IPS-18a (cell line): ENCODE measurements around the gene PRRC2B.
"Not testable (repeated sequence)": the region's sequence is repeated elsewhere in the genome, so short reads cannot be mapped to it uniquely, and the experiment has no call there.

Experiments
- H3K27ac ChIP-seq: one replicate; pipeline ENCODE4 v1.5.1; 2013; ENCODE audit warnings: low read length
- H3K27me3 ChIP-seq: one replicate; pipeline ENCODE4 v1.6.1; 2013; ENCODE audit warnings: mild to moderate bottlenecking, low read length; ENCODE audit not compliant: control insufficient read depth, insufficient read depth
- H3K36me3 ChIP-seq: one replicate; pipeline ENCODE4 v1.6.1; 2013; ENCODE audit warnings: low read depth, low read length; ENCODE audit not compliant: control insufficient read depth
- H3K4me1 ChIP-seq: one replicate; pipeline ENCODE4 v1.6.1; 2013; ENCODE audit warnings: low read depth, low read length; ENCODE audit not compliant: control insufficient read depth
- H3K4me3 ChIP-seq: one replicate; pipeline ENCODE4 v1.5.1; 2013; ENCODE audit warnings: low read length
- H3K9ac ChIP-seq: one replicate; pipeline ENCODE4 v1.6.1; 2013; ENCODE audit warnings: mild to moderate bottlenecking, low read length, moderate library complexity
- H3K9me3 ChIP-seq: one replicate; pipeline ENCODE4 v1.6.1; 2013; ENCODE audit warnings: low read depth, low read length; ENCODE audit not compliant: control insufficient read depth

The PRRC2B gene

GRCh38 chr9:131468031-131468430, 74.1 kb downstream of the PRRC2B start:
- Histone ChIP-seq H3K4me3 (no peak overlapping the region), H3K27me3 (no peaks in the 10 kb centered on the region), H3K9ac (no peak overlapping the region), H3K27ac (no peak overlapping the region), H3K4me1 (no peaks in the 10 kb centered on the region), H3K36me3 (peaks cover 88% of the 10 kb centered on the region), H3K9me3 (no peaks in the 10 kb centered on the region)

- Histone ChIP-seq H3K4me3 (no peak overlapping the region), H3K9ac (no peak overlapping the region), H3K27ac (no peak overlapping the region), H3K36me3 (peaks cover 89% of the 10 kb centered on the region), H3K4me1 (no peaks in the 10 kb centered on the region), H3K27me3 (no peaks in the 10 kb centered on the region), H3K9me3 (no peaks in the 10 kb centered on the region)
Measured at GRCh38 chr9:131469356-131469755, 75.5 kb downstream of the PRRC2B start.

- Histone ChIP-seq H3K4me1 (no peaks in the 10 kb centered on the region), H3K27me3 (no peaks in the 10 kb centered on the region), H3K9me3 (no peaks in the 10 kb centered on the region), H3K4me3 (no peak overlapping the region), H3K36me3 (peaks cover 89% of the 10 kb centered on the region), H3K9ac (no peak overlapping the region), H3K27ac (no peak overlapping the region)
Measured at GRCh38 chr9:131469951-131470350, 76.1 kb downstream of the PRRC2B start.

- Histone ChIP-seq H3K27ac (no peak overlapping the region), H3K9ac (no peak overlapping the region), H3K9me3 (no peaks in the 10 kb centered on the region), H3K27me3 (no peaks in the 10 kb centered on the region), H3K4me1 (no peaks in the 10 kb centered on the region), H3K36me3 (peaks cover 89% of the 10 kb centered on the region), H3K4me3 (no peak overlapping the region)
Measured at GRCh38 chr9:131470581-131470991, 76.7 kb downstream of the PRRC2B start.

GRCh38 chr9:131472085-131472484, 78.2 kb downstream of the PRRC2B start:
- not testable (repeated sequence) for H3K27ac ChIP-seq, H3K9ac ChIP-seq, H3K4me1 ChIP-seq, H3K9me3 ChIP-seq, H3K4me3 ChIP-seq, H3K27me3 ChIP-seq
- peaks cover 94% of the 10 kb centered on the region for H3K36me3 ChIP-seq

GRCh38 chr9:131473198-131473885, 79.5 kb downstream of the PRRC2B start:
- Histone ChIP-seq H3K4me1 (no peaks in the 10 kb centered on the region), H3K9ac (no peak overlapping the region), H3K27ac (no peak overlapping the region), H3K4me3 (no peak overlapping the region), H3K36me3 (peaks cover 94% of the 10 kb centered on the region), H3K27me3 (no peaks in the 10 kb centered on the region), H3K9me3 (no peaks in the 10 kb centered on the region)

- Histone ChIP-seq H3K9me3 (no peaks in the 10 kb centered on the region), H3K36me3 (peaks cover 93% of the 10 kb centered on the region), H3K27ac (no peak overlapping the region), H3K4me1 (no peaks in the 10 kb centered on the region), H3K27me3 (no peaks in the 10 kb centered on the region), H3K4me3 (no peak overlapping the region), H3K9ac (no peak overlapping the region)
Measured at GRCh38 chr9:131473891-131474290, 80.0 kb downstream of the PRRC2B start.

- no peak overlapping the region for H3K27ac ChIP-seq
- H3K4me3 ChIP-seq, result no peak overlapping the region
- peaks cover 94% of the 10 kb centered on the region for H3K36me3 ChIP-seq
- H3K9ac ChIP-seq, result no peak overlapping the region
- H3K9me3 ChIP-seq, result no peaks in the 10 kb centered on the region
- no peaks in the 10 kb centered on the region for H3K4me1 ChIP-seq
- H3K27me3 ChIP-seq, result no peaks in the 10 kb centered on the region
Measured at GRCh38 chr9:131474711-131475110, 80.8 kb downstream of the PRRC2B start.

- no peak overlapping the region for H3K27ac ChIP-seq
- peaks cover 93% of the 10 kb centered on the region for H3K36me3 ChIP-seq
- no peaks in the 10 kb centered on the region for H3K9me3 ChIP-seq
Measured at GRCh38 chr9:131475111-131475955, 81.4 kb downstream of the PRRC2B start.

GRCh38 chr9:131475956-131476776, 82.3 kb downstream of the PRRC2B start:
- H3K36me3 ChIP-seq, result peaks cover 91% of the 10 kb centered on the region

More at GRCh38 chr9:131475111-131475955, 81.4 kb downstream of the PRRC2B start:
- H3K9ac ChIP-seq, result no peak overlapping the region
- no peaks in the 10 kb centered on the region for H3K27me3 ChIP-seq
- no peaks in the 10 kb centered on the region for H3K4me1 ChIP-seq
- H3K4me3 ChIP-seq, result no peak overlapping the region

GRCh38 chr9:131476777-131477345, 83.0 kb downstream of the PRRC2B start:
- H3K9me3 ChIP-seq, result no peaks in the 10 kb centered on the region

More at GRCh38 chr9:131475956-131476776, 82.3 kb downstream of the PRRC2B start:
- Histone ChIP-seq H3K4me1 (no peaks in the 10 kb centered on the region), H3K4me3 (no peak overlapping the region), H3K27ac (no peak overlapping the region), H3K9me3 (no peaks in the 10 kb centered on the region), H3K9ac (no peak overlapping the region), H3K27me3 (no peaks in the 10 kb centered on the region)

More at GRCh38 chr9:131476777-131477345, 83.0 kb downstream of the PRRC2B start:
- Histone ChIP-seq H3K36me3 (peaks cover 91% of the 10 kb centered on the region), H3K9ac (no peak overlapping the region), H3K4me1 (no peaks in the 10 kb centered on the region), H3K27me3 (no peaks in the 10 kb centered on the region), H3K4me3 (no peak overlapping the region), H3K27ac (no peak overlapping the region)
